ENCODE measurements around the gene MALL.
"Not testable (repeated sequence)": the region's sequence is repeated elsewhere in the genome, so short reads cannot be mapped to it uniquely, and the experiment has no call there.

- TF ChIP-seq POLR2A, CTCF (IDR thresholded peaks at IDR 0.05): not testable (repeated sequence)
Observed at GRCh38 chr2:110154188-110154587, 38.6 kb upstream of the MALL start.
